Activated T-cell treated with anti-CD3 and anti-CD28 coated beads, Interleukin-2, amount 50 U/mL, for 72 hours (primary cell): ENCODE results near the gene SNAPC4. TPM values are rescaled to one million over a fixed set of nuclear protein-coding genes. Genes with fewer than 3 reads are reported as not detected.

Experiments
- ATAC-seq, 2 donors: fragments of 150-1000 bp; cut with Tn5 transposase; replicated peaks in 1 of 2; 2 replicates each; pipeline ENCODE4 v1.10.0; 2021; ENCODE audit warnings: moderate library complexity in 2 of 2, mild to moderate bottlenecking in 1 of 2
- DNase-seq, 2 donors: peaks; one replicate each; pipeline ENCODE4 v3.0.0; 2021 to 2022; ENCODE audit warnings: mixed read lengths in 1 of 2
- H3K27ac Mint-ChIP-seq: one replicate; pipeline ENCODE4 v1.8.0; 2022; ENCODE audit warnings: mild to moderate bottlenecking, moderate library complexity, mixed read lengths
- H3K27me3 Mint-ChIP-seq: one replicate; pipeline ENCODE4 v1.8.0; 2022; ENCODE audit warnings: low read depth, mixed read lengths
- H3K36me3 Mint-ChIP-seq, 2 donors: one replicate each; pipeline ENCODE4 v1.8.0; 2022; ENCODE audit warnings: mixed read lengths in 2 of 2, mild to moderate bottlenecking in 1 of 2; ENCODE audit not compliant: insufficient read depth in 2 of 2
- H3K4me1 Mint-ChIP-seq: one replicate; pipeline ENCODE4 v1.8.0; 2022; ENCODE audit warnings: low read depth, mixed read lengths
- H3K4me3 Mint-ChIP-seq, 2 donors: one replicate each; pipeline ENCODE4 v1.8.0; 2022; ENCODE audit warnings: mild to moderate bottlenecking in 2 of 2, mixed read lengths in 2 of 2, moderate library complexity in 2 of 2
- H3K9me3 Mint-ChIP-seq, 2 donors: one replicate each; pipeline ENCODE4 v1.8.0; 2022; ENCODE audit warnings: mixed read lengths in 2 of 2
- total RNA-seq, 2 donors: library from RNA; stranded (reverse); gene quantifications; one replicate each; pipeline ENCODE4 v1.2.3, GENCODE V29; 2022

Gene SNAPC4
- total RNA-seq, 2 donors from 2014 or later, result 10.9 to 14.3 TPM

GRCh38 chr9:136387217-136387616 is 12.8 kb downstream of the SNAPC4 start:
- Mint-ChIP-seq H3K4me3 (no peak overlapping the region), H3K27ac (no peak overlapping the region), H3K4me1 (peaks cover 17% of the 10 kb centered on the region), H3K36me3 (peaks cover 13 to 26% of the 10 kb centered on the region in 2 donors), H3K9me3 (no peaks in the 10 kb centered on the region), H3K27me3 (no peaks in the 10 kb centered on the region)
- no peak for DNase-seq
- no peak for ATAC-seq

GRCh38 chr9:136386018-136386417 is 14.0 kb downstream of the SNAPC4 start:
- peak overlapping the region in 1 of 2 donors; percentile 61 for H3K4me3 Mint-ChIP-seq
- peak overlapping the region; percentile 37 for H3K27ac Mint-ChIP-seq
- H3K9me3 Mint-ChIP-seq, result no peaks in the 10 kb centered on the region
- ATAC-seq (peak in 1 of 2 donors; percentile 27), DNase-seq (no peak)
- peaks cover 8 to 21% of the 10 kb centered on the region in 2 donors for H3K36me3 Mint-ChIP-seq
- H3K4me1 Mint-ChIP-seq, result peaks cover 17% of the 10 kb centered on the region
- no peaks in the 10 kb centered on the region for H3K27me3 Mint-ChIP-seq

GRCh38 chr9:136385015-136385414 is 15.0 kb downstream of the SNAPC4 start:
- Mint-ChIP-seq H3K4me1 (peaks cover 17% of the 10 kb centered on the region), H3K4me3 (peak overlapping the region in 1 of 2 donors; percentile 54), H3K9me3 (no peaks in the 10 kb centered on the region), H3K27me3 (no peaks in the 10 kb centered on the region), H3K27ac (peak overlapping the region; percentile 74), H3K36me3 (peaks cover 8 to 18% of the 10 kb centered on the region in 2 donors)
- peak; percentile 37 to 38 for DNase-seq
- ATAC-seq, result peak; percentile 83

DNA sequence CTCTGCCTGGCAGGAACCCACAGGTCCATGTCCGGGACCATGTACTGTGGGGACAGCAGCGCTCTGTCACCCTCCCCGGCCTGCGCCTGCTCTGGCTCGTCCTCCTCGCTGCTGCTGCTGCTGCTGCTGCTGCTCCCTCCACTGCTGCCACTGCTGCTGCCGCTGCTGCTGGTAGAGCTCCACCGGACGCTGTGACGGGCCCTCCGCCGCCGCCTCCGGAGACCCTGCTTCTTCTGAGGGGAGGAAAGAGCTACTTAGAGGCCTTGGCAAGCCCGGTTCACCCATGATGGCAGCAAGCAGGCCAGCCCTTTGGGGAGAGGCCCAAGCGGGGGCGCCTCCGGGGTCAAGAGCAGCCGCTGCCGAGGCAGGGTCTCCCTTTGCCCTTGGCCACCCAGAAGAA is 16.5 kb downstream of the SNAPC4 start:
- H3K27ac Mint-ChIP-seq, result no peak overlapping the region
- ATAC-seq (no peak), DNase-seq (no peak)
- no peaks in the 10 kb centered on the region for H3K27me3 Mint-ChIP-seq
- no peak overlapping the region for H3K4me3 Mint-ChIP-seq
- peaks cover 6 to 13% of the 10 kb centered on the region in 2 donors for H3K36me3 Mint-ChIP-seq
- H3K9me3 Mint-ChIP-seq, result no peaks in the 10 kb centered on the region
- peaks cover 17% of the 10 kb centered on the region for H3K4me1 Mint-ChIP-seq

DNA sequence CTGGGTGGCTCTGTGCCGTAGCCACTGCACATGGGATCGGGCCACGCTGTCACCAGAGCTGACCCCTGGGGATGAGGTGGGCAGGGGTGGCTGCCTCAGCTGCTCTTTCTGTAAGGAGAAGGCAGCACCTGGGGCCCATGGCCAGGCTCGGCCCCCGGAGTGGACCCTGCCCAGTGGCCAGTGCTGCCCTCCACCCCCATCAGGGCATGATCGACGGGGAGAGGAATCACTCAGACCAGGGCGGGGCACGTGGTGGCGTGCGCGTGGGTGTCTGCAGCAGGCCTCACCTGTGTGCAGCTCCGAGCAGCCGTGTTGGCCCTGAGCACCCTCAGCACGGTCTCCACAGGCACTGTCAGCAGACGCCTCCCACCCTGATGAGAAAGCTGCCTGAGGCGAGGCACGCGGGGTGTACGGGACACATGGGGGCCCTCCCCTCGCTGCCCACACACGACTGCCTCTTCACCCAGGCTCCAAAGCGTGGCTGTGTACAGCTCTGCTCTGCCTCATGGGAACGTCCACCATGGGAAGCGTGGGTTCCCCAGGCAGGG is 17.9 kb downstream of the SNAPC4 start:
- ATAC-seq, result no peak
- Mint-ChIP-seq H3K27ac (no peak overlapping the region), H3K4me3 (no peak overlapping the region), H3K36me3 (peaks cover 4 to 6% of the 10 kb centered on the region in 2 donors), H3K4me1 (peaks cover 17% of the 10 kb centered on the region), H3K27me3 (no peaks in the 10 kb centered on the region), H3K9me3 (no peaks in the 10 kb centered on the region)
- DNase-seq, result no peak

DNA sequence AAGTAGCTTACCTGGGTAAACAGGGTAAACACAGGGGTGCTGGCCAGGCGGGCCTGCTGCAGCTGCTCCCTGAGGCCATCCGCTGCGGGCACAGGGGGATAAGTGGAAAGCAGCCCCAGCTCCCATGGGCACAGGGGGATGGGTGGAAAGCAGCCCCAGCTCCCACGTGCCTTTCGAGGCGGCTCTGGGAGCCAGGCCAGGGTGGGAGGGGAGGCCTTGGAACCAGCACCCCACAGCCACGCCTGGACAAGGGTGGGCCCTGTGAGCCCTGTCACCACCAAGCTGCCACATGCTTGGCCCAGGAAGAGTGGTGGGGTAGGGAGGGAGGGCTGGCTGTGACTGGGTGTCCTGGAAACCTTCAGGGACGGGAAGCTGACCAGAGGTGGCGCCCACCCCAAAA is 18.7 kb downstream of the SNAPC4 start:
- H3K9me3 Mint-ChIP-seq, result no peaks in the 10 kb centered on the region
- peaks cover 17% of the 10 kb centered on the region for H3K4me1 Mint-ChIP-seq
- DNase-seq, result no peak
- no peak overlapping the region for H3K27ac Mint-ChIP-seq
- H3K27me3 Mint-ChIP-seq, result no peaks in the 10 kb centered on the region
- peaks cover 4 to 6% of the 10 kb centered on the region in 2 donors for H3K36me3 Mint-ChIP-seq
- ATAC-seq, result no peak
- no peak overlapping the region for H3K4me3 Mint-ChIP-seq

- ATAC-seq (no peak), DNase-seq (no peak)
- H3K36me3 Mint-ChIP-seq, result peaks cover 4 to 6% of the 10 kb centered on the region in 2 donors
- H3K9me3 Mint-ChIP-seq, result no peaks in the 10 kb centered on the region
- no peaks in the 10 kb centered on the region for H3K27me3 Mint-ChIP-seq
- H3K27ac Mint-ChIP-seq, result no peak overlapping the region
- H3K4me3 Mint-ChIP-seq, result no peak overlapping the region
- H3K4me1 Mint-ChIP-seq, result peaks cover 9% of the 10 kb centered on the region
Observed at GRCh38 chr9:136380381-136380780, 19.6 kb downstream of the SNAPC4 start.

GRCh38 chr9:136379891-136380290 is 20.1 kb downstream of the SNAPC4 start:
- no peaks in the 10 kb centered on the region for H3K9me3 Mint-ChIP-seq
- DNase-seq (no peak), ATAC-seq (no peak)
- peaks cover 2 to 4% of the 10 kb centered on the region in 2 donors for H3K36me3 Mint-ChIP-seq
- no peak overlapping the region for H3K27ac Mint-ChIP-seq
- no peak overlapping the region for H3K4me3 Mint-ChIP-seq
- H3K27me3 Mint-ChIP-seq, result no peaks in the 10 kb centered on the region
- peaks cover 4% of the 10 kb centered on the region for H3K4me1 Mint-ChIP-seq

- H3K9me3 Mint-ChIP-seq, result no peaks in the 10 kb centered on the region
- no peak overlapping the region for H3K27ac Mint-ChIP-seq
- ATAC-seq, result no peak
- H3K4me1 Mint-ChIP-seq, result no peaks in the 10 kb centered on the region
- no peaks in the 10 kb centered on the region for H3K36me3 Mint-ChIP-seq
- no peak overlapping the region for H3K4me3 Mint-ChIP-seq
- no peak for DNase-seq
- H3K27me3 Mint-ChIP-seq, result no peaks in the 10 kb centered on the region
Observed at GRCh38 chr9:136379401-136379800, 20.6 kb downstream of the SNAPC4 start.

GRCh38 chr9:136379003-136379287 is 21.0 kb downstream of the SNAPC4 start:
- H3K9me3 Mint-ChIP-seq, result no peaks in the 10 kb centered on the region
- H3K27me3 Mint-ChIP-seq, result no peaks in the 10 kb centered on the region
- ATAC-seq (no peak), DNase-seq (no peak)
- no peak overlapping the region for H3K4me3 Mint-ChIP-seq
- no peaks in the 10 kb centered on the region for H3K4me1 Mint-ChIP-seq
- H3K27ac Mint-ChIP-seq, result no peak overlapping the region
- H3K36me3 Mint-ChIP-seq, result no peaks in the 10 kb centered on the region

DNA sequence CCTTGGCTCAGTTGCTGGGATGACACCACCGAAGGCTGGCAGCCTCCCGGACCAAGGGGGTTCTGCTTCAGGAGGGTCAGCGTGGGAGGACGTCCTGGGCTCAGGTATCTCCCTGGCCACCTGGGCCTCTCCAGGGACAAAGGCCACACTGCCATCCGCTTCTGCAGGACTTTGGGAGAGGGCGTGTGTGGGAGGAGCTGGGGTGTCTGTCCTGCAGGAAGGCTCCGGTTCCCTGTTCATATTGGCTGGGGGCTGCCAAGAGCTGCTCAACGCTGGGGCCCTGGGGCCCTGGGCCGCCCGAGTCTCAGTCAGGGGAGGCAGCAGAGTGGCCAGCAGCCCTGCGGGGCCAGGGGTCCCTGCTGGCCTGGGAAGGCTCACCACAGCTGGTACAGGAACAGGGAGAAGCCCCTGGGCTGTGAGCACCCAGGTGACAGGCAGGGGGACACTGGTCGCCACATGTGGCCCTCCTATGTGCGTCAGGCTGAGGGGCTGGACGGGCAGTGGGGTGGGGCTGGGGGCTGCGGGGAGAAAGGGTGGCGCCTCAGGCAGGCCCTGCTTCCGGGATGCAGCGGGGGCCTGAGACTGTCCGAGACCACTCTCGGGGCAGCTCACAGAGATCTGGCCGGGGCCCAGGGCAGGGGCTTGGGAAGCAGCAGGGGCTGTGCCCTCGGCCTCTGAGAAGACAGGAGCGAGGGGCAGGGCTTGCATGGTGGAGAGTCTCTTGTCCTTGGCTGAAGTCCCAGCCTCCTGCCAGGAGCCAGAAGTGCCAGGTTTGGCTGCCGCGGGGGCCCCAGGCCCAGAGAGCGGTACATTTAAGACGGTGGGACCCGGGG is 21.6 kb downstream of the SNAPC4 start:
- no peaks in the 10 kb centered on the region for H3K27me3 Mint-ChIP-seq
- no peaks in the 10 kb centered on the region for H3K4me1 Mint-ChIP-seq
- no peaks in the 10 kb centered on the region for H3K9me3 Mint-ChIP-seq
- H3K36me3 Mint-ChIP-seq, result no peaks in the 10 kb centered on the region
- H3K27ac Mint-ChIP-seq, result no peak overlapping the region
- no peak for ATAC-seq
- DNase-seq, result no peak
- H3K4me3 Mint-ChIP-seq, result no peak overlapping the region

- no peak overlapping the region for H3K4me3 Mint-ChIP-seq
- no peak overlapping the region for H3K27ac Mint-ChIP-seq
- no peaks in the 10 kb centered on the region for H3K4me1 Mint-ChIP-seq
- H3K9me3 Mint-ChIP-seq, result no peaks in the 10 kb centered on the region
- DNase-seq (no peak), ATAC-seq (no peak)
- no peaks in the 10 kb centered on the region for H3K27me3 Mint-ChIP-seq
- H3K36me3 Mint-ChIP-seq, result no peaks in the 10 kb centered on the region
Observed at GRCh38 chr9:136377341-136378169, 22.4 kb downstream of the SNAPC4 start.

DNA sequence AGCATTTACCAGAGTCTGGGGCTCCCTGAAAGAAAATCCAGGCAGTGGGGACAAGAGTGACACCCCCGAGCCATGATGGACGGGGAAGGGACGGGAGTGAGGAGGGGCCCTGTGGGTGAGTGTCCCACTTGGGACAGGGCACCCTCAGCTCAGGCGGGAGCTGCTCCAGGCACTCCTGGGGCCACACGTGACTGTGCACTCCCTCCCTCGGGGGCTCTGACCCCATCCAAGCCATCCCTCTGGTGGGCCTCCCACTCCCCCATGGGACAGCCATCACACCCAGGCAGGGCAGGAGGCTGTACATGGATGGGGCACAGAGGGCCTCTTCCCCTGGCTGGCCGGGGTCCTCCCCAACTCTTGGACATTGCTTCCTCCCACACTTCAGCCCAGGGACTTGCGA is 23.5 kb downstream of the SNAPC4 start:
- H3K27ac Mint-ChIP-seq, result no peak overlapping the region
- H3K36me3 Mint-ChIP-seq, result no peaks in the 10 kb centered on the region
- H3K4me3 Mint-ChIP-seq, result no peak overlapping the region
- DNase-seq (no peak), ATAC-seq (no peak)
- no peaks in the 10 kb centered on the region for H3K9me3 Mint-ChIP-seq
- no peaks in the 10 kb centered on the region for H3K4me1 Mint-ChIP-seq
- no peaks in the 10 kb centered on the region for H3K27me3 Mint-ChIP-seq
